ENCODE results near the gene MMS19.
A peak's percentile ranks its signal among the peaks of the same experiment; 100 is the strongest.
"Not testable (repeated sequence)": the region's sequence is repeated elsewhere in the genome, so short reads cannot be mapped to it uniquely, and the experiment has no call there.

The MMS19 gene

GRCh38 chr10:97479939-97480338 lies 18.3 kb downstream of the MMS19 start:
- CTCF ChIA-PET = no interaction called here
- no peak for DNase-seq (ENCODE audit: low spot score)
- POLR2A ChIA-PET (ENCODE audit: low non-redundant PET) = no interaction called here
- peak overlapping the region; percentile 45; the same call in 1 of the 2 replicates for H3K27ac ChIP-seq
- TF ChIP-seq CTCF (conservative IDR thresholded peaks at IDR 0.05; ENCODE audit: low read depth) = no peak

- POLR2A ChIA-PET (ENCODE audit: low non-redundant PET); H3K27ac ChIP-seq; CTCF ChIA-PET; DNase-seq (ENCODE audit: low spot score): not testable (repeated sequence)
Observed at GRCh38 chr10:97479410-97479809, 18.8 kb downstream of the MMS19 start.

- no peak overlapping the region for H3K27ac ChIP-seq
- ChIA-PET POLR2A (ENCODE audit: low non-redundant PET) (no interaction called here), CTCF (no interaction called here)
- DNase-seq (ENCODE audit: low spot score) = no peak
- no peak for TF ChIP-seq CTCF (conservative IDR thresholded peaks at IDR 0.05; ENCODE audit: low read depth)
Observed at GRCh38 chr10:97475936-97476594, 22.2 kb downstream of the MMS19 start.

GRCh38 chr10:97474918-97475317 lies 23.3 kb downstream of the MMS19 start:
- TF ChIP-seq CTCF (conservative IDR thresholded peaks at IDR 0.05; ENCODE audit: low read depth) = no peak
- ChIA-PET POLR2A (ENCODE audit: low non-redundant PET) (no interaction called here), CTCF (interaction anchor here (0.5 to 0.8 kb wide), 4 partner anchors 27 to 136 kb away, joined by 3 to 5 read pairs (median 4); no protein-coding TSS in a partner anchor)
- no peak for DNase-seq (ENCODE audit: low spot score)
- H3K27ac ChIP-seq = no peak overlapping the region

- peak overlapping the region; percentile 59 for H3K27ac ChIP-seq
- CTCF ChIA-PET; DNase-seq (ENCODE audit: low spot score); POLR2A ChIA-PET (ENCODE audit: low non-redundant PET): not testable (repeated sequence)
Observed at GRCh38 chr10:97468781-97469180, 29.4 kb downstream of the MMS19 start.

GRCh38 chr10:97468162-97468561 lies 30.1 kb downstream of the MMS19 start:
- ChIA-PET CTCF (interaction anchor here (0.6 kb wide), 1 partner anchor 83 kb away, joined by 7 read pairs; no protein-coding TSS in a partner anchor), POLR2A (ENCODE audit: low non-redundant PET) (interaction anchor here (0.5 to 1.0 kb wide), 2 partner anchors 29 to 84 kb away, joined by 3 to 10 read pairs; no protein-coding TSS in a partner anchor)
- peak overlapping the region; percentile 59 for H3K27ac ChIP-seq
- DNase-seq (ENCODE audit: low spot score) = peak; percentile 49
- no peak for TF ChIP-seq CTCF (conservative IDR thresholded peaks at IDR 0.05; ENCODE audit: low read depth)

GRCh38 chr10:97466755-97467154 lies 31.5 kb downstream of the MMS19 start:
- CTCF ChIA-PET = interaction anchor here (0.6 to 3.9 kb wide), 4 partner anchors 87 to 1220 kb away, joined by 4 to 18 read pairs (median 5); no protein-coding TSS in a partner anchor
- DNase-seq (ENCODE audit: low spot score) = peak; percentile 72
- peak overlapping the region; percentile 68 for H3K27ac ChIP-seq
- TF ChIP-seq CTCF (conservative IDR thresholded peaks at IDR 0.05; ENCODE audit: low read depth) = no peak
- POLR2A ChIA-PET (ENCODE audit: low non-redundant PET) = interaction anchor here (0.6 kb wide), 2 partner anchors 178 to 220 kb away, joined by 4 to 7 read pairs; partner anchors contain the start of gene AVPI1
